Islet of Langerhans (tissue), 1 donor: ENCODE measurements around the gene HCN1.
"Not testable (repeated sequence)": the region's sequence is repeated elsewhere in the genome, so short reads cannot be mapped to it uniquely, and the experiment has no call there.

Experiments used
- FAIRE-seq: peaks from one replicate; lab custom pipeline; 2011; peaks lifted over from hg19 to GRCh38; lab: Jason Lieb, UNC

Gene HCN1

GRCh38 chr5:45617859-45618416 is 78.2 kb downstream of the HCN1 start:
- FAIRE-seq: no peak

DNA sequence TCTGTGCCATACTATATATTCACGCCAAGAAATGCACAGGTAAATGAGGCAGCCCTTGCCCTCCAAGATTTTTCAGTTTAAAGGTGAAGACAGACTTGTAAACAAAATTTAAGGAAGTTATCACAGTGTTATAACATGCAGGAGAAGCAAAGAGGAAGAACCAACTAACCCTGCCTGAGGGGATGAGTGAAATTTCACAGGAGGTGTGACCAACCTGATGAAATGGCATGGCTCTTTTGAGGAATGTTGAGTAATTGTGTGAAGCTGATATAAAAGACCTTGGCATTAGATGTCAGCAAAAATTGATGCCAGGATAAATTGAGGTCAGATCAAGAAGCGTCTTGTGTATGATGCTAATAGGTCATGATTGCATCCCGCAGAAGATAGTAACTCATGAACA is 86.5 kb downstream of the HCN1 start:
- FAIRE-seq: no peak

DNA sequence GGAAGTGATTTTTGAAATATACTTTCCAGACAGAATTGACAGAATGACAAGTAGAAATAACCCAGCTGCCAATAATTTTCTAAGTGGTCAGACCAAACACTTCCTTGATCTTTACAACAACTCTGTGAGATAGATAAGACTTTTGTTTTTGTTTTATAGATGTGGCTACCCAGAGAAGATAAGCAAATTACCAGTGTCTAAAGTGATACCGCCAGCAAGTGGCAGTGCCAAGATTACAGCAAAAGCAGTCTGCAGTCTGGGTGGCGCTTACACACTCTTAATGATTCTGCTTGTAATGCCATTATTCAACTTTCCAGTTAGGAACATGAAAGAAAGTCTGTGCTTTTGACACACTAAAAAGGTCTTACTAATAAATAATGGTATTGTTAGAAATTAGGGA is 92.1 kb downstream of the HCN1 start:
- FAIRE-seq: no peak

- no peak for FAIRE-seq
Measured at GRCh38 chr5:45601424-45601823, 94.8 kb downstream of the HCN1 start.

DNA sequence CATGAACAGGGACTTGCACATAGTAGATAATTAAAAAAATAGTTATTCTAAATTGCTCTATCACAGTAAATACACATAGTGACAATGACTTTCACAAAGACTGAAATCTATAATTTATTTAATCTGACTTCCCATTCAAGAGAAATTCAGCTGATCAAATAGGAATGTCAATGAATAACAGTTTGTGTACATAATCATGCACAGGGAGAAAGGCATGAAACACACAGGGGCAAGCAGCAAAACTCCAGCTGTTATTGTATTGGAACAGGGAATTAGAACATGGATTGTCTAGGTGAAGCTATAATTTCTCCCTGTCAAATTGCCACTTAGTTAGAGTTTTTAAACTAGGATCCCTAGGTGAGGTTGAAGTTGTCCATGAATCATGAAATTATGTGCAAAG is 99.9 kb downstream of the HCN1 start:
- no peak for FAIRE-seq

GRCh38 chr5:45586001-45586400 is 110.2 kb downstream of the HCN1 start:
- not testable (repeated sequence) for FAIRE-seq

GRCh38 chr5:45578270-45578669 is 117.9 kb downstream of the HCN1 start:
- no peak for FAIRE-seq

- FAIRE-seq: no peak
Measured at GRCh38 chr5:45568813-45569212, 127.4 kb downstream of the HCN1 start.

DNA sequence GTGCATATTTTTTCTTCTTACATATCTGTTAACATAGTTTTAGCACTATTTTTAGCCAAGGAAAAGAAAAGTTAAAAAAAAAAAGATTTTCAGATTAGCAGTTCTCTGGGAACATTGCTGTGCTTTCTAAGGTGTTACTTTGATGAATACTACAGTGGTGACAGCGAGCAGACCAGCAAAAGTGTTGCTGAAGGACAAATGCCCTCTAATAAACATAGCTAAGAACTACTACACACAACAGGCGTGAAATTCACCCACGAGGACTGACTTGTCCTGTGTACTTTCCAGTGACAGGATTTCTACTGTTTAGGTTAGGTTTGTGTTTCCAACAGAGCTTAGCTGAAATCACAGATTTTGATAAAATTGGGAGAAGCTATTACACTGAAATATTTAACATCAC is 153.8 kb downstream of the HCN1 start:
- no peak for FAIRE-seq

- FAIRE-seq: no peak
Measured at GRCh38 chr5:45533663-45534062, 162.5 kb downstream of the HCN1 start.

DNA sequence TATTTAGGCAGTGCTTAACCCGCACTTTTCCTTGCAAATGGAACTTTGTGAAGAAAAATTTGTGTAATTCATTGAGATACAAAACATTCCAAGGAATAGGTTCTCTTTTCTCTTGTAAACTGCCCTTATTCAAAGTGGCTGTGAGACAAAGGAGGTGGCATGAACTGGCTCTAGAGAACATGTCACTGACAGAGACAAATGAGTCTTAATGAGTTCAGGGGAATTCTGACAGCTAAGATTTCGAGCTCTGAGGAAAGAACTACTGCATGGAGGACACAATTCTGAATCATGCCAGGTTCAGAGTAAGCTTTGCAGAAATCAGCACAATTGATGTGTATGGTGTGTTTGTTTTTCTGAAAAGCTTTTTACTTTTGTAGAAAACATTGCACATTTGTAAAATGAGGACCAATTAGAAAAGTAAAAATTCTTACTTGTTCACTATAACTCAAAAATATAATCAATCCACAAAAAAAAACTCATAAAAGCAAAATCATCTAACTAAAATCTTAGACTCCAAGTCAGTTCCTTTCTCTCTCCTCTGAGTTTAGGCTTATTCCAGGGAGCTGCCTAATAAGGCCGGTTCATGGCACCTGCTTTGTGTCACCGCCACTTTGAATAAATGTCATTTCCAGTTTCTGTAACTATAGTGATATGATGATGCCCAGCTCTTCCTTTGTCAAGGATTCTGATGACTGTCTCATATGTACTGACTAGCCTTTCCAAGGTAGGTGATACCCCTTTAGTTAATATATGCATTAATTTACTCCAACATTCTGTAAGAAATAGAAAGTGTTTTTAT is 163.2 kb downstream of the HCN1 start:
- no peak for FAIRE-seq

- no peak for FAIRE-seq
Measured at GRCh38 chr5:45521067-45521466, 175.1 kb downstream of the HCN1 start.

DNA sequence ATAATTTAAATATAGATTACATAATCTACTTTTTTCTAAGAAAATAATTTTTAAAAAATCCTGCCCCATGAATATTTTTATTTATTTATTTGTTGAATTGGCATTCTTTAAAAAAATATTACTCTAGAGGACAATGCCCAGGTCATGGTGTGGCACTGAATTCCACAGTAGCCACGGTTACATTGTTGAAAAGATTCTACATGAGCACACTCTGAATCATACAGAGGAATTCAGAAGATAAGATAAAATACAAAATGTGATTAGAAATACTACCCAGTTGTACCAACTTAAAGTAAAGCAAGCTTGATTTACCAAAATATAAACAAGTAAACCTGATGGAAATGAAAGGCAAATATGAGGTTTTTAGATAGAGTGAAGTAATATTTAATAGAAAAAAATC is 183.7 kb downstream of the HCN1 start:
- peak; percentile 17 for FAIRE-seq

- no peak for FAIRE-seq
Measured at GRCh38 chr5:45509371-45509770, 186.8 kb downstream of the HCN1 start.

DNA sequence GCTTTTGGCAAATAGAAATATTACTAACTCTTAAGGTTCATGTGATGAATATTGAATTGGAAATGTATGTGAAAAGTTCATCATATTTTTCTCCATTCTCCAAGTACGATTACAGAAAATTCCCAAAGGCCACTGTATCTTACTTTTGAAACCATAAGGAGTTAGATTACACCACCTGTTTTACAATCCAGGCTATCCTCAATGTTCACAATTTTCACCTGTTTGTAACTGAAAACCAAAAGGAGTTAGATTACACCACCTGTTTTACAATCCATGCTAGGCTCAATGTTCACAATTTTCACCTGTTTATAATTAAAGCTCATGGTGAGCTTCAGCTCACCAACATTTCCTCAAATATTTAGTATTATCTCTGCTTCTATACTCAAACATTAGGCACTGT is 188.0 kb downstream of the HCN1 start:
- FAIRE-seq: no peak

GRCh38 chr5:45507178-45507577 is 189.0 kb downstream of the HCN1 start:
- peak; percentile 89 for FAIRE-seq

DNA sequence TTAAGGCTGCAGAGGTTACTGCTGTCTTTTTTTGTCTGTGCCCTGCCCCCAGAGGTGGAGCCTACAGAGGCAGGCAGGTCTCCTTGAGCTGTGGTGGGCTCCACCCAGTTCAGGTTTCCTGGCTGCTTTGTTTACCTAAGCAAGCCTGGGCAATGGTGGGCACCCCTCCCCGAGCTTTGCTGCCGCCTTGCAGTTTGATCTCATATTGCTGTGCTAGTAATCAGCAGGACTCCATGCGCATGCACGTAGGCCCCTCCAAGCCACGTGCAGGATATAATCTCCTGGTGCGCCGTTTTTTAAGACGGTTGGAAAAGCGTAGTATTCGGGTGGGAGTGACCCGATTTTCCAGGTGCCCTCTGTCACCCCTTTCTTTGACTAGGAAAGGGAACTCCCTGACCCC is 197.2 kb downstream of the HCN1 start:
- not testable (repeated sequence) for FAIRE-seq

DNA sequence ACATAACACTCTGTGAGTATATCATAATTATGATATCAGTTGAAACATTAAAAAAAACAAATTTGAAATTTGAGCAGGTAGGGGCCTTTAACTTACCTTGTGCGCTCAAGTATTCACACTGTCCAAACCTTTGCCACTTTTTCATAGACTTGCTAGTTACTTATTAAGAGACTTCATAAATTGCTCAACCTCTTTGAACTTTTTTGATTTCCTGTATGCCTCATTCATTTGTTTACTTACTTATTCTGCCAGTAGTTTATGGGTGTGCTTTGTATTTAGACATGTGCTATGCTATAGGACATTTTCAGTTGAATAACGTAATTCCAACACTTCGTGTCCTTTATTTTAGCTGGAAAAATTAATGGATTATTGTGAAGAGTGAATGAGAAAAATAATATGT is 204.8 kb downstream of the HCN1 start:
- FAIRE-seq: no peak

GRCh38 chr5:45484781-45485180 is 211.4 kb downstream of the HCN1 start:
- FAIRE-seq: no peak

GRCh38 chr5:45454114-45454513 is 242.1 kb downstream of the HCN1 start:
- peak; percentile 94 for FAIRE-seq

DNA sequence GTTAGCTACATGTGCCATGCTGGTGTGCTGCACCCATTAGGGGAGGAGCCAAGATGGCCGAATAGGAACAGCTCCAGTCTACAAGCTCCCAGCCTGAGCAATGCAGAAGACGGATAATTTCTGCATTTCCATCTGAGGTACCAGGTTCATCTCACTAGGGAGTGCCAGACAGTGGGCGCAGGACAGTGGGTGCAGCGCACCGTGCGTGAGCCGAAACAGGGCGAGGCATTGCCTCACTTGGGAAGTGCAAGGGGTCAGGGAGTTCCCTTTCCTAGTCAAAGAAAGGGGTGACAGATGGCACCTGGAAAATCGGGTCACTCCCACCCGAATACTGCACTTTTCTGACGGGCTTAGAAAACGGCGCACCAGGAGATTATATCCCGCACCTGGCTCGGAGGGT is 251.3 kb downstream of the HCN1 start:
- not testable (repeated sequence) for FAIRE-seq

- FAIRE-seq: no peak
Measured at GRCh38 chr5:45440466-45440865, 255.7 kb downstream of the HCN1 start.

- no peak for FAIRE-seq
Measured at GRCh38 chr5:45437752-45438151, 258.4 kb downstream of the HCN1 start.

- no peak for FAIRE-seq
Measured at GRCh38 chr5:45417285-45417998, 278.7 kb downstream of the HCN1 start.
